MM.1S (cell line): ENCODE measurements around the gene NOXO1.

ENCODE experiments used
- DNase-seq: peaks from one replicate; pipeline ENCODE4 v3.0.0-alpha.2; 2015
- H2AFZ ChIP-seq: fragments of 300-600 bp; sonication (generic); 2 replicates; pipeline ENCODE4 v1.6.0; 2016; ENCODE audit warnings: antibody characterized with exemption, low read length
- H3F3A ChIP-seq: fragments of 300-600 bp; sonication (generic); 2 replicates; pipeline ENCODE4 v1.6.1; 2016; ENCODE audit warnings: mild to moderate bottlenecking, antibody characterized with exemption, low read length, moderate library complexity, mixed read lengths; ENCODE audit not compliant: insufficient read depth
- H3K27ac ChIP-seq: fragments of 300-600 bp; sonication (generic); 2 replicates; pipeline ENCODE4 v1.5.1; 2016; ENCODE audit warnings: mild to moderate bottlenecking, low read length
- H3K27me3 ChIP-seq: fragments of 300-600 bp; sonication (generic); replicated peaks from 2 replicates; pipeline ENCODE4 v1.6.0; 2016; ENCODE audit warnings: low read length; ENCODE audit not compliant: insufficient read depth
- H3K36me3 ChIP-seq: fragments of 300-600 bp; sonication (generic); replicated peaks from 2 replicates; pipeline ENCODE4 v1.6.1; 2016; ENCODE audit warnings: mild to moderate bottlenecking, low read length, mixed read lengths; ENCODE audit not compliant: insufficient read depth
- H3K4me1 ChIP-seq: fragments of 300-600 bp; sonication (generic); 2 replicates; pipeline ENCODE4 v1.6.1; 2016; ENCODE audit warnings: low read length, mixed read lengths
- H3K4me2 ChIP-seq: fragments of 300-600 bp; sonication (generic); 2 replicates; pipeline ENCODE4 v1.6.0; 2016; ENCODE audit warnings: low read depth, low read length
- H3K4me3 ChIP-seq: fragments of 300-600 bp; sonication (generic); 2 replicates; pipeline ENCODE4 v1.5.1; 2016; ENCODE audit warnings: low read length, mixed read lengths
- H3K79me2 ChIP-seq: fragments of 300-600 bp; sonication (generic); 2 replicates; pipeline ENCODE4 v1.6.1; 2016; ENCODE audit warnings: mixed run types, low read length, mixed read lengths
- H3K9ac ChIP-seq: fragments of 300-600 bp; sonication (generic); 2 replicates; pipeline ENCODE4 v1.6.1; 2016; ENCODE audit warnings: low read length, mixed read lengths
- H3K9me2 ChIP-seq: fragments of 300-600 bp; sonication (generic); replicated peaks from 2 replicates; pipeline ENCODE4 v1.6.1; 2016; ENCODE audit warnings: mild to moderate bottlenecking, low read length, mixed read lengths; ENCODE audit not compliant: insufficient read depth
- H3K9me3 ChIP-seq: fragments of 300-600 bp; sonication (generic); replicated peaks from 2 replicates; pipeline ENCODE4 v1.6.1; 2016; ENCODE audit warnings: mild to moderate bottlenecking, low read length, mixed read lengths; ENCODE audit not compliant: insufficient read depth
- H4K20me1 ChIP-seq: fragments of 300-600 bp; sonication (generic); 2 replicates; pipeline ENCODE4 v1.6.1; 2016; ENCODE audit warnings: mild to moderate bottlenecking, low read length, moderate library complexity, mixed read lengths; ENCODE audit not compliant: insufficient read depth
- EZH2 ChIP-seq: fragments of 300-600 bp; sonication (generic); optimal IDR thresholded peaks from 2 replicates; pipeline ENCODE3; 2017; ENCODE audit warnings: low read depth, mild to moderate bottlenecking, antibody characterized with exemption, low read length, mixed read lengths
- EZH2phosphoT487 ChIP-seq: fragments of 300-600 bp; sonication (generic); IDR thresholded peaks from 2 replicates; pipeline ENCODE4 v1.6.1; 2018; ENCODE audit warnings: antibody characterized with exemption, low read length
- TF ChIP-seq, protein P1 (sequence below): fragments of 300-600 bp; sonication (generic); IDR thresholded peaks from 2 replicates; pipeline ENCODE4 v1.5.1; 2016; ENCODE audit warnings: antibody characterized with exemption, low read length, mixed read lengths

NOXO1 gene

GRCh38 chr16:1971796-1972489 lies 9.3 kb downstream of the NOXO1 start, which contains the start of gene TBL3:
Gene TBL3 (plus strand): TSS chr16:1972053. CDS start chr16:1972165, 112 bp downstream.
- H3K27ac ChIP-seq: peak within 1 kb of the TSS; percentile 55; the same call in 1 of the 2 replicates
- H3K9me2 ChIP-seq: no peaks in the 10 kb centered on the region
- 0 out of 2 replicates have a peak, but pooled peaks cover 3% of the 10 kb centered on the region for H3K4me1 ChIP-seq
- H3K79me2 ChIP-seq: peaks cover 23% of the 10 kb centered on the region
- H3K4me3 ChIP-seq: peak within 1 kb of the TSS; percentile 93
- no peaks in the 10 kb centered on the region for H4K20me1 ChIP-seq
- peak within 1 kb of the TSS; percentile 69 for H2AFZ ChIP-seq
- H3K27me3 ChIP-seq: no peaks in the 10 kb centered on the region
- H3K36me3 ChIP-seq: no peaks in the 10 kb centered on the region
- H3K4me2 ChIP-seq: peak within 1 kb of the TSS; percentile 89
- H3K9me3 ChIP-seq: no peaks in the 10 kb centered on the region
- TF ChIP-seq EZH2: no peak
- TF ChIP-seq EZH2phosphoT487: no peak
- TF ChIP-seq, protein P1, sequence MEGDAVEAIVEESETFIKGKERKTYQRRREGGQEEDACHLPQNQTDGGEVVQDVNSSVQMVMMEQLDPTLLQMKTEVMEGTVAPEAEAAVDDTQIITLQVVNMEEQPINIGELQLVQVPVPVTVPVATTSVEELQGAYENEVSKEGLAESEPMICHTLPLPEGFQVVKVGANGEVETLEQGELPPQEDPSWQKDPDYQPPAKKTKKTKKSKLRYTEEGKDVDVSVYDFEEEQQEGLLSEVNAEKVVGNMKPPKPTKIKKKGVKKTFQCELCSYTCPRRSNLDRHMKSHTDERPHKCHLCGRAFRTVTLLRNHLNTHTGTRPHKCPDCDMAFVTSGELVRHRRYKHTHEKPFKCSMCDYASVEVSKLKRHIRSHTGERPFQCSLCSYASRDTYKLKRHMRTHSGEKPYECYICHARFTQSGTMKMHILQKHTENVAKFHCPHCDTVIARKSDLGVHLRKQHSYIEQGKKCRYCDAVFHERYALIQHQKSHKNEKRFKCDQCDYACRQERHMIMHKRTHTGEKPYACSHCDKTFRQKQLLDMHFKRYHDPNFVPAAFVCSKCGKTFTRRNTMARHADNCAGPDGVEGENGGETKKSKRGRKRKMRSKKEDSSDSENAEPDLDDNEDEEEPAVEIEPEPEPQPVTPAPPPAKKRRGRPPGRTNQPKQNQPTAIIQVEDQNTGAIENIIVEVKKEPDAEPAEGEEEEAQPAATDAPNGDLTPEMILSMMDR: no peak
- H3F3A ChIP-seq: peaks cover 4% of the 10 kb centered on the region; the same call in 1 of the 2 replicates
- DNase-seq: peak; percentile 95
- H3K9ac ChIP-seq: peak within 1 kb of the TSS; percentile 95

DNA sequence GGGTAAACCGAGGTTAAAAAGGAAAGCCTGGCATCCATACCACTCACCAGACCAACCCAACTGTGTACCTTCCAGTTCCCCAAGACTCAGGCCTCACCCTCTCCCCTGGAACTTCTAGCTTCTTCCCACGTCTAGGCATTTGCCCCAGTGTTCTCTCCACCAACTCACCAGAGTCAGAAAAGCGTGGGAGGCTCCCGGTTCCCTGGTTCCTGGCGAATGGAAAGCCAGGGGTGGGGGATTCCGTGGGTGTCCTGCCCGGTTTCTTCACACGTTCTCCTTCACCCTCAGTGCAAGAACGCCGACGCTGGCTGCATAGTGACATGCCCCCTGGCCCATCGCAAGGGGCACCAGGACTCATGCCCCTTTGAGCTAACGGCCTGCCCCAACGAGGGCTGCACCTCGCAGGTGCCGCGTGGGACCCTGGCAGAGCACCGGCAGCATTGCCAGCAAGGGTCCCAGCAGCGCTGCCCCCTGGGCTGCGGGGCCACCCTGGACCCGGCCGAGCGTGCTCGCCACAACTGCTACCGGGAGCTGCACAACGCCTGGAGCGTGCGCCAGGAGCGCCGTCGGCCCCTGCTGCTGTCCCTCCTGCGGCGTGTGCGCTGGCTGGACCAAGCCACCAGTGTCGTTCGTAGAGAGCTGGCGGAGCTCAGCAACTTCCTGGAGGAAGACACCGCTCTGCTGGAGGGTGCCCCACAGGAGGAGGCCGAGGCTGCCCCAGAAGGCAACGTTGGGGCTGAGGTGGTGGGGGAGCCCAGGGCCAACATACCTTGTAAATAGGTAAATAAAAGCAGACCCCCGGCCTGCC lies 12.9 kb downstream of the NOXO1 start:
- Histone ChIP-seq H3K9me3 (no peaks in the 10 kb centered on the region), H3K4me2 (no peak overlapping the region), H3K27me3 (no peaks in the 10 kb centered on the region), H3K4me1 (peaks cover 9% of the 10 kb centered on the region; the same call in 1 of the 2 replicates), H3K79me2 (peaks cover 39% of the 10 kb centered on the region), H3K36me3 (peaks cover 8% of the 10 kb centered on the region), H3K27ac (no peak overlapping the region), H3F3A (peaks cover 18% of the 10 kb centered on the region), H3K9me2 (no peaks in the 10 kb centered on the region), H3K4me3 (no peak overlapping the region), H2AFZ (no peak overlapping the region), H3K9ac (no peak overlapping the region), H4K20me1 (no peaks in the 10 kb centered on the region)
- no peak for DNase-seq
- TF ChIP-seq EZH2: no peak
- TF ChIP-seq, protein P1: no peak

- no peak within 1 kb of the TSS for H3K27ac ChIP-seq
- H3F3A ChIP-seq: peaks cover 31% of the 10 kb centered on the region
- no peaks in the 10 kb centered on the region for H4K20me1 ChIP-seq
- TF ChIP-seq EZH2phosphoT487 (no peak), EZH2 (no peak)
- TF ChIP-seq, protein P1: no peak
- no peak within 1 kb of the TSS for H2AFZ ChIP-seq
- H3K4me2 ChIP-seq: peak within 1 kb of the TSS; percentile 93
- no peaks in the 10 kb centered on the region for H3K9me3 ChIP-seq
- H3K9ac ChIP-seq: peak within 1 kb of the TSS; percentile 94; the same call in 1 of the 2 replicates
- H3K4me1 ChIP-seq: peaks cover 7% of the 10 kb centered on the region; the same call in 1 of the 2 replicates
- no peak for DNase-seq
- H3K79me2 ChIP-seq: peaks cover 26% of the 10 kb centered on the region
- H3K4me3 ChIP-seq: peak within 1 kb of the TSS; percentile 80
- H3K36me3 ChIP-seq: peaks cover 17% of the 10 kb centered on the region
- H3K27me3 ChIP-seq: no peaks in the 10 kb centered on the region
- no peaks in the 10 kb centered on the region for H3K9me2 ChIP-seq
Observed at GRCh38 chr16:1966460-1966859, 14.8 kb downstream of the NOXO1 start, which contains the start of gene RNF151. Gene RNF151 (plus strand): TSS chr16:1966856. CDS start chr16:1966882, 26 bp downstream.
